DOHH2 (cell line): ENCODE measurements around the gene CYBRD1.

ENCODE experiments used
- H3F3A ChIP-seq: fragments of 200-600 bp; sonication (generic), shearing (Covaris generic); 2 replicates; pipeline ENCODE4 v1.6.0; 2016; ENCODE audit warnings: antibody characterized with exemption, mild to moderate bottlenecking; ENCODE audit not compliant: control insufficient read depth, insufficient read depth
- H3K27ac ChIP-seq: fragments of 200-600 bp; sonication (generic); 2 replicates; pipeline ENCODE4 v1.5.1; 2014; ENCODE audit warnings: low read depth, mild to moderate bottlenecking, low read length, moderate library complexity
- H3K27me3 ChIP-seq: fragments of 200-600 bp; sonication (generic); 2 replicates; pipeline ENCODE4 v1.6.1; 2014; ENCODE audit warnings: mild to moderate bottlenecking, low read length, mixed read lengths; ENCODE audit not compliant: control insufficient read depth
- H3K36me3 ChIP-seq: fragments of 200-600 bp; sonication (generic); 2 replicates; pipeline ENCODE4 v1.6.1; 2014; ENCODE audit warnings: mild to moderate bottlenecking, low read length, moderate library complexity, mixed read lengths; ENCODE audit not compliant: control insufficient read depth
- H3K4me1 ChIP-seq: fragments of 200-600 bp; sonication (generic); 2 replicates; pipeline ENCODE4 v1.6.1; 2014; ENCODE audit warnings: mild to moderate bottlenecking, low read length, mixed read lengths; ENCODE audit not compliant: control insufficient read depth
- H3K4me2 ChIP-seq: fragments of 200-600 bp; sonication (generic); 2 replicates; pipeline ENCODE4 v1.6.0; 2014; ENCODE audit warnings: mild to moderate bottlenecking, low read length, moderate library complexity
- H3K4me3 ChIP-seq: fragments of 200-600 bp; sonication (generic); 2 replicates; pipeline ENCODE4 v1.5.1; 2014; ENCODE audit warnings: mild to moderate bottlenecking, low read length, mixed read lengths
- H3K79me2 ChIP-seq: fragments of 200-600 bp; sonication (generic); 2 replicates; pipeline ENCODE4 v1.6.1; 2014; ENCODE audit warnings: mild to moderate bottlenecking, low read length, mixed read lengths; ENCODE audit not compliant: control insufficient read depth
- H3K9me2 ChIP-seq: fragments of 200-600 bp; sonication (generic); replicated peaks from 2 replicates; pipeline ENCODE4 v1.6.1; 2014; ENCODE audit warnings: mild to moderate bottlenecking, low read length, mixed read lengths; ENCODE audit not compliant: control insufficient read depth
- H3K9me3 ChIP-seq: fragments of 200-600 bp; sonication (generic); 2 replicates; pipeline ENCODE4 v1.6.1; 2014; ENCODE audit warnings: antibody characterized with exemption, low read length, mixed read lengths; ENCODE audit not compliant: control insufficient read depth, insufficient read depth
- H4K20me1 ChIP-seq: fragments of 200-600 bp; sonication (generic); 2 replicates; pipeline ENCODE4 v1.6.0; 2014; ENCODE audit warnings: low read depth, mild to moderate bottlenecking, antibody characterized with exemption, low read length, moderate library complexity; ENCODE audit not compliant: control insufficient read depth, insufficient read depth
- EZH2phosphoT487 ChIP-seq: fragments of 200-600 bp; sonication (generic); IDR thresholded peaks from 2 replicates; pipeline ENCODE4 v1.6.1; 2017; ENCODE audit warnings: borderline replicate concordance, mild to moderate bottlenecking, antibody characterized with exemption, low read length, moderate library complexity, mixed read lengths
- TF ChIP-seq, protein P1 (sequence below): fragments of 200-600 bp; sonication (generic); IDR thresholded peaks from one replicate; pipeline ENCODE4 v1.5.1; 2014; ENCODE audit warnings: antibody characterized with exemption, mild to moderate bottlenecking, low read depth, low read length; ENCODE audit not compliant: poor library complexity, severe bottlenecking

The CYBRD1 gene

DNA sequence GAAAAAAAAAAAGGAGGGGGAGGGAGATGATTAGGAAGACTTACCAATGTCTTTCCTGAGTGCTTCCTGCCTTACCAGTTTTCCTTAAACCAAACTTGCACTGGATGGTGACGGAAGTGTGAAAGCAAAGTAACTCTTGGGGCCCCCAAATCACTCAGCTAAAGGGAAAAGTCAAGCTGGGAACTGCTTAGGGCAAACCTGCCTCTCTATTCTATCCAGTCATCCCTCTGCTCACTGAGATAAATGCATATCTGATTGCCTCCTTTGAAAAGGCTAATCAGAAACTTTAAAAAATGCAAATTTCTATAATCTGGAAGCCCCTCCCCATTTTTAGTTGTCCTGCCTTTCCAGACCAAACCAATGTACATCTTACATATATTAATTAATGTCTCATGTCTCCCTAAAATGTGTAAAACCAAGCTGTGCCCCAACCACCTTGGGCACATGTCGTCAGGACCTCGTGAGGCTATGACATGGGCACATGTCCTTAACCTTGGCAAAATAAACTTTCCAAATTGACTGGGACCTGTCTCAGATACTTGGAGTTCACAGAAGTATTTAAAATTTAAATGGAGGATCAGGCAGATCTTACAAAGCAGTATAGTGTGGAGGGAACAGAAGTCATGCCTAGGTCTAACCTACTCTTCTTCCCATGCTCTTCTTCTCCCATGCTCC lies 7.2 kb upstream of the CYBRD1 start:
- H3K27ac ChIP-seq, result no peak overlapping the region
- peaks cover 9% of the 10 kb centered on the region for H3K27me3 ChIP-seq
- TF ChIP-seq EZH2phosphoT487, result no peak
- TF ChIP-seq, protein P1, sequence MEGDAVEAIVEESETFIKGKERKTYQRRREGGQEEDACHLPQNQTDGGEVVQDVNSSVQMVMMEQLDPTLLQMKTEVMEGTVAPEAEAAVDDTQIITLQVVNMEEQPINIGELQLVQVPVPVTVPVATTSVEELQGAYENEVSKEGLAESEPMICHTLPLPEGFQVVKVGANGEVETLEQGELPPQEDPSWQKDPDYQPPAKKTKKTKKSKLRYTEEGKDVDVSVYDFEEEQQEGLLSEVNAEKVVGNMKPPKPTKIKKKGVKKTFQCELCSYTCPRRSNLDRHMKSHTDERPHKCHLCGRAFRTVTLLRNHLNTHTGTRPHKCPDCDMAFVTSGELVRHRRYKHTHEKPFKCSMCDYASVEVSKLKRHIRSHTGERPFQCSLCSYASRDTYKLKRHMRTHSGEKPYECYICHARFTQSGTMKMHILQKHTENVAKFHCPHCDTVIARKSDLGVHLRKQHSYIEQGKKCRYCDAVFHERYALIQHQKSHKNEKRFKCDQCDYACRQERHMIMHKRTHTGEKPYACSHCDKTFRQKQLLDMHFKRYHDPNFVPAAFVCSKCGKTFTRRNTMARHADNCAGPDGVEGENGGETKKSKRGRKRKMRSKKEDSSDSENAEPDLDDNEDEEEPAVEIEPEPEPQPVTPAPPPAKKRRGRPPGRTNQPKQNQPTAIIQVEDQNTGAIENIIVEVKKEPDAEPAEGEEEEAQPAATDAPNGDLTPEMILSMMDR, result no peak
- no peaks in the 10 kb centered on the region for H3K9me3 ChIP-seq
- H3K36me3 ChIP-seq, result no peaks in the 10 kb centered on the region
- no peaks in the 10 kb centered on the region for H4K20me1 ChIP-seq
- H3K9me2 ChIP-seq, result no peaks in the 10 kb centered on the region
- no peaks in the 10 kb centered on the region for H3F3A ChIP-seq
- H3K79me2 ChIP-seq, result no peaks in the 10 kb centered on the region
- no peak overlapping the region for H3K4me2 ChIP-seq
- H3K4me3 ChIP-seq, result no peak overlapping the region
- H3K4me1 ChIP-seq, result no peaks in the 10 kb centered on the region

DNA sequence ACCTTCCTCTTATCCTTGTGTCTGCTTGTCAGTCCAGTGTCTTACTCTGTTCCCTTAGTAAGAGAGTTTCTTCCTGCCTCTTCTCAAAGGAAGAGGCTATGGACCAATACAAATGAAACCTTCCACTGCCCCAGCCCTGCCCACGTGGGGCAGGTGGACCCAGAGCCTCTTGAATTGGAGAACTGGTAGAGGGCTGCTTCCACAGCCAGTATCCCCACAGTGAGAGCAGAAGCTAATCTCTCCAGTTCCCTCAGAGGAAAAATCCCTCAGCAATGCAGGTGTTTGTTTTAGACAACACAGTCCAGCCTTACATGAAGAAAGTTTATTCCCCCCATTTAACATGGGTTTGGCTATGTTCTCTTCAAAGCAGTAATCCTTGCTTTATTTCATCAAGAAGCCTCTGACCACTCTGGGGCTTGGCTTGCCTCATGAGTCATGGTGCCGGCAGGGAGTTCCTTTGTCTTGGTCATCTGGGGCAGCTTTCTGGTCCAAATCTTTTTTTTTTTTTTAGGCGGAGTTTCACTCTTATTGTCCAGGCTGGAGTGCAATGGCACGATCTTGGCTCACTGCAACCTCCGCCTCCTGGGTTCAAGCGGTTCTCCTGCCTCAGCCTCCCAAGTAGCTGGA lies 6.5 kb upstream of the CYBRD1 start:
- H3K27ac ChIP-seq, result no peak overlapping the region

DNA sequence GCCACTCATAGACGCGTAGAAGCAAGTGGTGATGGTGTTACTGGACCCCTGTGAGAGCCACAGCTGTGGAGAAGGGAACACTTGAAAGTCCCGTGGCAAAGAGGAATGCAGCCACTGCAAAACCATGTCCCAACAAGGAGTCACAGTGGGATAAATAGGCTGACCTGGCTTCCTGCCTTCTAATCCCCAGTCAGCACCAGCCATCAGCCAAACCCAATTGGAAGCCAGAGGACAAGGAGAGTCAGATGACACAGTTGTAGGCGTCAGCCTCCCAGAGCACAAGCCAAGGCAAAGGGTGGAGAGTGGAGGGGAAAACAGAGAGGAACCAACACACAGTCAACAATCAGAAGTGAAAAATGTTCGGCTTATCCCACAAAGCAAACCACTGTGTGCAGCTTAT lies 5.5 kb upstream of the CYBRD1 start:
- no peak overlapping the region for H3K4me3 ChIP-seq
- H3K9me2 ChIP-seq, result no peaks in the 10 kb centered on the region
- no peaks in the 10 kb centered on the region for H3K4me1 ChIP-seq
- no peaks in the 10 kb centered on the region for H3K79me2 ChIP-seq
- no peaks in the 10 kb centered on the region for H4K20me1 ChIP-seq
- no peaks in the 10 kb centered on the region for H3K36me3 ChIP-seq
- no peaks in the 10 kb centered on the region for H3K9me3 ChIP-seq
- no peaks in the 10 kb centered on the region for H3F3A ChIP-seq
- TF ChIP-seq, protein P1, result no peak
- no peak for TF ChIP-seq EZH2phosphoT487
- H3K27me3 ChIP-seq, result peaks cover 21% of the 10 kb centered on the region
- no peak overlapping the region for H3K4me2 ChIP-seq
- H3K27ac ChIP-seq, result no peak overlapping the region

More for the DNA sequence above, 6.5 kb upstream of the CYBRD1 start:
- Histone ChIP-seq H3K9me2 (no peaks in the 10 kb centered on the region), H3K36me3 (no peaks in the 10 kb centered on the region), H3K79me2 (no peaks in the 10 kb centered on the region), H3K4me2 (no peak overlapping the region), H3K9me3 (no peaks in the 10 kb centered on the region), H3F3A (no peaks in the 10 kb centered on the region), H3K4me3 (no peak overlapping the region), H3K27me3 (peaks cover 15% of the 10 kb centered on the region), H4K20me1 (no peaks in the 10 kb centered on the region), H3K4me1 (no peaks in the 10 kb centered on the region)
- TF ChIP-seq, protein P1, result no peak
- TF ChIP-seq EZH2phosphoT487, result no peak
